Smooth muscle cell of the pulmonary artery (primary cell): ENCODE data around the gene SS18. TPM values are rescaled to one million over a fixed set of nuclear protein-coding genes. Genes with fewer than 3 reads are reported as not detected.

ENCODE experiments used
- total RNA-seq: library from RNA; depleted of rRNA; stranded (reverse); fragments of >200 nt; gene quantifications from 2 replicates; pipeline ENCODE4 v1.2.3, GENCODE V29; 2014

The SS18 gene
- total RNA-seq = 113 and 124 TPM in 2 replicates

GRCh38 chr18:26090130-26091046 lies at the start of gene SS18:
Gene SS18, minus strand, starts transcription at chr18:26090613. Its CDS starts 44 bp downstream, at chr18:26090569.

GRCh38 chr18:26133652-26134051 lies 43.2 kb upstream of the SS18 start, which contains the start of gene PSMA8:
Gene PSMA8, plus strand, starts transcription at chr18:26133869. Its CDS starts 97 bp downstream, at chr18:26133966.

Other genes with a start within 250 kb of the SS18 start
- gene PSMA8, start 43.3 kb upstream of the SS18 start, total RNA-seq = not detected in 2 replicates
- 2.7 and 3.3 TPM in 2 replicates for gene TAF4B, start 135.8 kb upstream of the SS18 start, total RNA-seq